Germinal center (tissue), 1 donor: Measurements from ENCODE around the gene HARS2.
"Not testable (repeated sequence)": the region's sequence is repeated elsewhere in the genome, so short reads cannot be mapped to it uniquely, and the experiment has no call there.

Experiments used
- DNase-seq: peaks from one replicate; pipeline ENCODE4 v3.0.0; 2012; ENCODE audit warnings: mixed read lengths, low spot score

HARS2 gene

GRCh38 chr5:140690941-140691924 is at the start of gene HARS2, which contains the start of gene HARS1:
Gene HARS2, plus strand, starts transcription at chr5:140691455. Its CDS starts 194 bp downstream, at chr5:140691649.
Gene HARS1, minus strand, starts transcription at chr5:140691370. Its CDS starts 66 bp downstream, at chr5:140691304.
- peak; percentile 86 for DNase-seq

- DNase-seq, result no peak
Observed at GRCh38 chr5:140641716-140642115, 49.5 kb upstream of the HARS2 start.

DNA sequence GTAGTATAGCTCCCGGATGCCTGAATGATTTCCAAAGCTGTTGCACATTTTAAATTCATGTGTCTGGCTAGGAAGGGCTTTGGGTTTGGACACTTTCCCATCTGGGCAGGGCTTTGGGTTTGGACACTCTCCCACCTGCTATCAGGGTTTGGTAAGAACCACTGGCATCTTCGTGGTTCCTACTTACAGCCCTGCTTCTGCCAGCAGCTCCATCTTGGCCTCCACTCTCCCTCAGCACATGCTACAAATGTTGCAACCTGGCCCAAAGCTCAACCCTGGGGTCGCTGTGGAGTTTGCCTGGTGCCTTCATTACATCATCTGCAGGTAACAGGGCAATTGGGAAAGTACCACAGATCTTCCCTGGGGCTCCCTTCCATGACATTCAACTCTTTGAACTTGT is 48.5 kb upstream of the HARS2 start:
- DNase-seq, result no peak

GRCh38 chr5:140647042-140647419 is 44.2 kb upstream of the HARS2 start:
- DNase-seq, result no peak

- DNase-seq, result no peak
Observed at GRCh38 chr5:140658870-140659269, 32.4 kb upstream of the HARS2 start.

GRCh38 chr5:140660371-140660770 is 30.9 kb upstream of the HARS2 start:
- not testable (repeated sequence) for DNase-seq

GRCh38 chr5:140664030-140664358 is 27.3 kb upstream of the HARS2 start:
- DNase-seq, result no peak

GRCh38 chr5:140664359-140665119 is 26.7 kb upstream of the HARS2 start, which contains the start of gene WDR55:
Gene WDR55, plus strand, starts transcription at chr5:140664904. Its CDS starts 9 bp downstream, at chr5:140664913.
- peak; percentile 92 for DNase-seq

- not testable (repeated sequence) for DNase-seq
Observed at GRCh38 chr5:140671035-140671434, 20.2 kb upstream of the HARS2 start.

GRCh38 chr5:140671472-140672125 is 19.7 kb upstream of the HARS2 start:
- DNase-seq, result no peak

DNA sequence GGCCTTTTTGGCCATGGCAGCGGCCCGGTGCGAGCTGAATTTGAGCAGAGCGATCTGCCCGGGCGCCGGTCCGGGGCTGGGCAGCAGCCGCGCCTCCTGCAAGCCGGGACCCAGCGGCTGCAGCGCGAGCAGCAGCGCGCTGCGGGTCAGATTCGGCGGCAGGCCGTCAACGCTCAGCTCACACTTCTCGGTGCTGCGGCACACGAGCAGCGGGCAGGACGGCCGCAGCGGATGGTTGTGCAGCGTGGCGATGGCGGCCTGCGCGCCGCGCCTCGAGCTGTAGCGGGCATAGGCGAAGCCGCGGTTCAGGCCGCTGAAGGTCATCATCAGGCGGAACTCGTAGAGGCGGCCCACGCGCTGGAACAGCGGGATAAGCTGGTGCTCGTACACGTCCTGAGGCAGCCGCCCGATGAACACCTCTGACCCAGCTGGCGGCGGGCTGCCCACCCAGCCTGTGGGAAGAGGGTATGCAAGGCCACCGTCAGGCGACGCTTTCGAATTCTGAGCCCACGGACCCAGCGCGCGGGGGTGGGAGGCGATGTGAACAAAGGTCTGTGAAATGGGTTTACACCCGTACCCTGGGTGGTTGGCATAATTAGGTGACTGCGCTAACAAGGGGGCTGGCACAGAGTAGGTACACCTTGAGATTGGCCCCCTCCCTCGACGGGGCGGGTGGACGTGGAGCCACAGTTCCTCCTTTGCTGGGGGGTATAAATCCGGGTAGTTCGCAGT is 18.6 kb upstream of the HARS2 start:
- no peak for DNase-seq

DNA sequence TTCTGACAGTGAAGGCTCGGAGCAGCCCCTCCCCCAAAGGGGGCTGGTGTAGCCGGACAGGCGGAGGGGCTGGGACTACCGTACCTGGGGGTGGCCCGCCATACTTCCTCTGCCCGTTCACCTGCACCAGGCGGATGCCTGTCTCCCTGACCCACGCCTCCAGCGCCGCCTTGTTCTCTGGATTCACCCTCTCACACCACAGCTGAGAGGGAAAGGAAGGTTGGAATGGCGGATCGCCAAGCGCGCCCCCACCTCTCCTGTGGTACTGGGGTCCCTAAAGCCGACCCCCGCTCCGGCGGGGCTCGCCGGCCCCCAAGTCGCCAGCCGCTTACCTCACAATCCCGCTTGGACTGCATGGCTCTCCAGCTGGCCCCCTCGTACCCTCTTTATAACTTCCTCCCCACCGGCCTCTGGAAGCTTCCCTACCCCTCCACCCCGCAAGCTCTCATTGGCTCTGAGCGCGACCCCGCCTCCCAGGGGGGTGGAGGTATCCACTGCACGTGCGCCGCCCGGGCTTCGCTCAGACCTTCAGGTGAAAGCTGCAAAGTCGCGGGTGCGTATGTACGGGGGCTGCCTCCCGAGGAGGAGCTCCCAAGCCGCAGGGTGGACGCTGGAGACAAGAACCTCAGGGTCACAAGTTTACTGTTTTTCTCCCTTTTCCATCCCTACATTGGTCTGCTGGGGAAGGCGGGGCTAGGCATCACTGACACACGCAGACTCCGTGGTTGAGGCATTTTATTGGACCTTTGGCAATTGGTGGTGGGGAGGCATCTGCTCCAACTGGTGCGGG is 17.9 kb upstream of the HARS2 start, which contains the start of gene DND1:
Gene DND1 (minus strand): TSS at position 390 of the 790 bp plus-strand sequence. CDS start 34 bp downstream, at position 356.
- no peak for DNase-seq

DNA sequence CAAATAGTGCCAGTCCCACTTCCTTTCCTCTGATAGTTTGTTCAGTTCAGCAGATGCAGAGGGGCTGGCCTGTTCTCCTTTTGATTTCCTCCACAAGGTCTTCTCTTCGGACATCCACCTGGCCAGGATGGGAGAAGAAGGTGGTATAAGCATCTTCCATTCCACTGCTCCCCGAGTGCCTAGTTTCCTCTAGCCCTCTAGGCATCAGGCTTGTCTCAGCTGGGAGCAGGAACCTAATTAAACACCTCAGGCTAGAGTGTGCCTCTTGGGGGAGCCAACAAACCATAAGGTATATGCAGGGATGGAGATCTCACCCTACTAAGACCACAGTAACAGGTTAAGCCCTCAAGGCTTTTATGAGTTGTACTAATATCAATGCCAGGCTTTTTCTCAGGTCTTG is 17.0 kb upstream of the HARS2 start:
- no peak for DNase-seq

GRCh38 chr5:140674629-140675028 is 16.6 kb upstream of the HARS2 start:
- no peak for DNase-seq

DNA sequence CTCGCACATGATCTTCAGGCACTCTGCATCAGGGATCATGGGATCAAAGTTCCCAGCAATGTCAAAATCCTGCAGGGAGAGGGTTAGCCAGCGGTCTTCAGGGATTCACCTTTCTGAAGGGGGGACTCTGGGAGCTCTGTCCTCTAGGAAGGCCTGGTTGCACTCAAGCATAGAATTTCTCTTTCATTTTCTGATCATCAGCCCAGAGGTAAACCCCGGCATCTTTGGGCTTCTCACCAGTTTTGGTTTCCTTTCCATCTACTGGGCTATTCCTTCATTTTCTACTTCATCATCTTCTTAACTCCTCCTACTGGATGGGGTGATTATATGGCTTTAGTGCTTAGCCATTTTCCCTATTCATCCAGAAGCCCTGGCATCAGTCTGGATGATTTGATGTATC is 13.3 kb upstream of the HARS2 start:
- no peak for DNase-seq

DNA sequence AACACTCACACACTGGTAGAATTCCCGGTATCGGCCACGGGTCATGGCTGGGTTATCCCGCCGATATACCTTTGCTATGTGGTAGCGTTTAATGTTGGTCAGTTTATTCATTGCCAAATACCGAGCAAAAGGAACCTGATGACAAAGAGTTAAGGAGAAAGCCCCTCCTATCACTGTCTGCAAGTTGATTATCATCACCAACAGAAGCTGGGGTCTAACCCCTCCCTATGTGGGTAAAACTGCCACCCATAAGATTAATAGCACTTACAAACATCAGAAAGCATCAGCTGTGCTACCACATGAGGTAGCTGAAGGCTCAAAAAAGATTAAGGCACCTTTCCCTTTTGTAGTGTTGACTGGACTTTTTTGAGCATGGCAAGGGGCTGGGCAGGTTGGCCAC is 12.3 kb upstream of the HARS2 start:
- no peak for DNase-seq

- DNase-seq, result no peak
Observed at GRCh38 chr5:140690376-140690932, 801 bp upstream of the HARS2 start.

- no peak for DNase-seq
Observed at GRCh38 chr5:140694276-140694675, 3.0 kb downstream of the HARS2 start.

DNA sequence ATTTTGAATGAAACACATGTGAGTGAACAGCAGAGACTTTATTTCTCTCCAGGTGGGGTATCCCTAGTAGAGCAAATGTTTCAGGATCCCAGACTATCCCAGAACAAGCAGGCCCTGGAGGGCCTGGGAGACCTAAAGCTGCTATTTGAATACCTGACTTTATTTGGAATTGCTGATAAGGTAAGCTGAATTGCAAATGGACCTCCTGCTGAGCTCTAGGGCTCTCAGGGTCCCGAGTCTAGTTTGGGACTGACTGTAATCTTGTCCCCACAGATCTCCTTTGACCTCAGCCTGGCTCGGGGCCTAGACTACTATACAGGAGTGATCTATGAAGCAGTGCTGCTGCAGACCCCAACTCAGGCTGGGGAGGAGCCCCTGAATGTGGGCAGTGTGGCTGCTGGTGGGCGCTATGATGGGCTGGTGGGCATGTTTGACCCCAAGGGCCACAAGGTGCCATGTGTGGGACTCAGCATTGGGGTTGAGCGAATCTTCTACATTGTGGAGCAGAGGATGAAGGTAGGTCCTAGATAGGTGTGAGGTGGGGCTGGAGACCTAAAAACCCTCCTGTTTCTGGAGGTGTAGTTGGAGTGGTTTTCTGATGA is 5.7 kb downstream of the HARS2 start:
- DNase-seq, result no peak
